Keratinocyte (primary cell): ENCODE data around the gene TICRR. TPM values are rescaled to one million over a fixed set of nuclear protein-coding genes. Genes with fewer than 3 reads are reported as not detected.
A peak's percentile ranks its signal among the peaks of the same experiment; 100 is the strongest.

Source experiments
- DNase-seq: peaks from one replicate; pipeline ENCODE4 v3.0.0-alpha.2; 2011; ENCODE audit warnings: low read depth, missing footprints, low spot score
- FAIRE-seq: peaks from 2 replicates; lab custom pipeline; 2011; peaks lifted over from hg19 to GRCh38; lab: Jason Lieb, UNC
- H2AFZ ChIP-seq: 2 replicates; pipeline ENCODE4 v1.6.0; 2012; ENCODE audit warnings: low read length, control low read depth, inconsistent platforms; ENCODE audit not compliant: control insufficient read depth
- H3K27ac ChIP-seq: 2 replicates; pipeline ENCODE4 v1.5.1; 2011; ENCODE audit warnings: low read length; ENCODE audit not compliant: control insufficient read depth, insufficient read depth
- H3K27me3 ChIP-seq: 3 replicates; pipeline ENCODE4 v1.6.0; 2011; ENCODE audit warnings: low read length; ENCODE audit not compliant: control insufficient read depth, insufficient read depth; ENCODE audit errors: extremely low read depth
- H3K36me3 ChIP-seq, 2 experiments: 2 replicates in 1 of 2; 3 replicates in 1 of 2; pipeline ENCODE4 v1.5.1; 2011; ENCODE audit warnings: low read length in 2 of 2, mild to moderate bottlenecking in 1 of 2; ENCODE audit not compliant: control insufficient read depth in 2 of 2, insufficient read depth in 2 of 2; ENCODE audit errors: extremely low read depth in 1 of 2
- H3K4me1 ChIP-seq: 3 replicates; pipeline ENCODE4 v1.5.1; 2011; ENCODE audit warnings: low read length; ENCODE audit not compliant: control insufficient read depth, insufficient read depth; ENCODE audit errors: extremely low read depth
- H3K4me2 ChIP-seq: 3 replicates; pipeline ENCODE4 v1.6.0; 2011; ENCODE audit warnings: low read depth, low read length; ENCODE audit not compliant: control insufficient read depth, insufficient read depth; ENCODE audit errors: extremely low read depth
- H3K4me3 ChIP-seq, 3 experiments: fragments of 200-600 bp in 1 of 3; sonication (generic) in 1 of 3; 2 replicates in 2 of 3; 3 replicates in 1 of 3; pipeline ENCODE4 v1.5.1; 2011 to 2016; ENCODE audit warnings: low read length in 3 of 3, mild to moderate bottlenecking in 3 of 3, control low read depth in 2 of 3, inconsistent platforms in 1 of 3, low read depth in 1 of 3, mixed read lengths in 1 of 3, mixed run types in 1 of 3, moderate library complexity in 1 of 3; ENCODE audit not compliant: control insufficient read depth in 2 of 3, insufficient read depth in 2 of 3; ENCODE audit errors: extremely low read depth in 1 of 3
- H3K79me2 ChIP-seq: 2 replicates; pipeline ENCODE4 v1.6.0; 2012; ENCODE audit warnings: low read length; ENCODE audit not compliant: control insufficient read depth, insufficient read depth
- H3K9ac ChIP-seq: 3 replicates; pipeline ENCODE4 v1.6.0; 2011; ENCODE audit warnings: low read length; ENCODE audit not compliant: control insufficient read depth, insufficient read depth; ENCODE audit errors: extremely low read depth
- H3K9me1 ChIP-seq: 3 replicates; pipeline ENCODE4 v1.6.0; 2011; ENCODE audit warnings: low read length; ENCODE audit not compliant: control insufficient read depth, insufficient read depth; ENCODE audit errors: extremely low read depth
- H3K9me3 ChIP-seq: 2 replicates; pipeline ENCODE4 v1.5.1; 2012; ENCODE audit warnings: low read depth, low read length; ENCODE audit not compliant: control insufficient read depth
- H4K20me1 ChIP-seq: 3 replicates; pipeline ENCODE4 v1.6.0; 2011; ENCODE audit warnings: low read length; ENCODE audit not compliant: control insufficient read depth, insufficient read depth; ENCODE audit errors: extremely low read depth
- EZH2 ChIP-seq: IDR thresholded peaks from one replicate; pipeline ENCODE4 v1.6.1; 2012; ENCODE audit warnings: inconsistent platforms, mild to moderate bottlenecking, low read length, moderate library complexity
- dilution Hi-C: fragments of 300-500 bp; cut with MboI; formaldehyde crosslinking; loops from one replicate; pipeline ENCODE4 v1.7.0; 2020; ENCODE audit warnings: low sequenced_read_pairs; ENCODE audit not compliant: extremely low pct_ligation_motif_present
- polyA plus RNA-seq, 5 experiments: library from polyadenylated mRNA; depleted of rRNA in 3 of 5; stranded (reverse) in 3 of 5; stranded (forward) in 1 of 5; unstranded in 1 of 5; fragments of >200 nt; gene quantifications; 1 replicate in 1 of 5; 2 replicates in 3 of 5; 3 replicates in 1 of 5; pipeline versions ENCODE4 v1.2.1 to v1.2.3, GENCODE V29; 2011 to 2012; ENCODE audit warnings: missing spikeins in 2 of 5, low read depth in 1 of 5, low replicate concordance in 1 of 5
- TF ChIP-seq, protein P1 (sequence below), 3 experiments: IDR thresholded peaks in 1 of 3; conservative IDR thresholded peaks in 1 of 3; optimal IDR thresholded peaks in 1 of 3; 2 replicates in 2 of 3; 3 replicates in 1 of 3; pipeline versions ENCODE3 to v1.5.1; 2011; ENCODE audit warnings: low read length in 3 of 3, mild to moderate bottlenecking in 3 of 3, moderate library complexity in 2 of 3, control low read depth in 1 of 3, inconsistent platforms in 1 of 3; ENCODE audit not compliant: insufficient read depth in 2 of 3; ENCODE audit errors: extremely low read depth in 1 of 3

The TICRR gene
- polyA plus RNA-seq, 1 donor (not counting 4 experiments of a cell fraction or from before 2014, with no cell fraction given), result 2.9 TPM

DNA sequence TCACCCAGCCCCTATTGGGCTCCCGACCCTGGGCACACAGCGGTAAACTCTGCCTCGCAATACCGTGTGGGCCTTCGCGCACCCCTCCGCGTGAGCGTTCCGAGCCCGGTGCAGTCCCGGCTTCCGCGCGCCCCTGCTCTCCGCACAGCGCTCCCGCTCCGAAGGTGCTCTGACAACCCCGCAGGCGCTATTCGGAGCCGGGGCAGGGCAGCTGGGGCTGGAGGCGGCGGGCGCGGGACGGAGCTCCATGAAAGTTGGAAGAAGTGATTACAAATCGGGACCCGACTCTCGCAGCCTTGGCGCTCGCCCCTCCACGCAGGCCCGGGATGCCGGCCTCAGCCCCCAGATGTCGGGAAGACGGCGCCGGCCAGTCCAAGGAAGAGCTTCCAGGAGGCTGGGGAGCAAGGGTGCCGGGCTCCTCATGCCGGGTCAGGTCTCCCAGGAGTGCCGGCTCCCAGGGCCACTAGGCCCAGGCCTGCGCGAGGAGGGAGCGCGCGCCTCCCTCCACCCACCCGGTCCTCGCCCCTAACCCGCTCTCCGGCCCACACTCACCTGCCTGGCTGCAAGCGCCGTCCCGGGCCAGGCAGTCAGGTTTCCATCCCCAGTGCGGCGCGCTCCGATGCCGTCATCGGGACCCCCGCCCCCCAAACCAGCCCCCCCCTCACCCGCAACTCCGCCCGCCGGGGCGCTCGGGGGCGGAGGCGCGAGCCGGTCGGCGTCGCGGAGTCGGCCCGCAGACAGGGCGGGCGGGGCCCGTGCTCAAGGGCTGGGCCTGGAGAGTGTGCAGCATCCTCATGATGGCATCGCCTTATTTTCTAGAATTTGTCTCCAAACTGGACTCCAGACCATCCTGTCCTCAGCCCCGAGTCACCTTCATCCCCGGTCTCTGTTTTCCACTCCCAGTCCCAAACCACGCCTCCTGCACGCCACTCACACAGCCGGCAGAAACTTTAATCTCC lies 79.9 kb downstream of the TICRR start, which contains the start of gene KIF7:
KIF7 (minus strand) TSS at position 621 of the 959 bp plus-strand sequence. CDS start 2,537 bp downstream, outside the sequence.
- H3K4me1 ChIP-seq, result peaks cover 3% of the 10 kb centered on the region
- no peak within 1 kb of the TSS for H3K27ac ChIP-seq
- peaks cover 6% of the 10 kb centered on the region for H3K27me3 ChIP-seq
- dilution Hi-C loops, result no loop called here
- TF ChIP-seq EZH2, result peak; percentile 51
- TF ChIP-seq, protein P1, sequence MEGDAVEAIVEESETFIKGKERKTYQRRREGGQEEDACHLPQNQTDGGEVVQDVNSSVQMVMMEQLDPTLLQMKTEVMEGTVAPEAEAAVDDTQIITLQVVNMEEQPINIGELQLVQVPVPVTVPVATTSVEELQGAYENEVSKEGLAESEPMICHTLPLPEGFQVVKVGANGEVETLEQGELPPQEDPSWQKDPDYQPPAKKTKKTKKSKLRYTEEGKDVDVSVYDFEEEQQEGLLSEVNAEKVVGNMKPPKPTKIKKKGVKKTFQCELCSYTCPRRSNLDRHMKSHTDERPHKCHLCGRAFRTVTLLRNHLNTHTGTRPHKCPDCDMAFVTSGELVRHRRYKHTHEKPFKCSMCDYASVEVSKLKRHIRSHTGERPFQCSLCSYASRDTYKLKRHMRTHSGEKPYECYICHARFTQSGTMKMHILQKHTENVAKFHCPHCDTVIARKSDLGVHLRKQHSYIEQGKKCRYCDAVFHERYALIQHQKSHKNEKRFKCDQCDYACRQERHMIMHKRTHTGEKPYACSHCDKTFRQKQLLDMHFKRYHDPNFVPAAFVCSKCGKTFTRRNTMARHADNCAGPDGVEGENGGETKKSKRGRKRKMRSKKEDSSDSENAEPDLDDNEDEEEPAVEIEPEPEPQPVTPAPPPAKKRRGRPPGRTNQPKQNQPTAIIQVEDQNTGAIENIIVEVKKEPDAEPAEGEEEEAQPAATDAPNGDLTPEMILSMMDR (optimal IDR thresholded peaks at IDR 0.05 in 1 of 3, IDR thresholded peaks at IDR 0.05 in 1 of 3, conservative IDR thresholded peaks at IDR 0.05 in 1 of 3; ENCODE audit: extremely low read depth in 1 of 3, insufficient read depth in 2 of 3, low read length in 3 of 3), result no peak
- FAIRE-seq, result no peak
- peak within 1 kb of the TSS; percentile 65 for H2AFZ ChIP-seq
- H4K20me1 ChIP-seq, result no peaks in the 10 kb centered on the region
- no peaks in the 10 kb centered on the region for H3K36me3 ChIP-seq
- H3K9ac ChIP-seq, result peak within 1 kb of the TSS; percentile 45
- peak within 1 kb of the TSS; percentile 49 to 65 (median 53) for H3K4me3 ChIP-seq
- H3K4me2 ChIP-seq, result peak within 1 kb of the TSS; percentile 79
- H3K9me1 ChIP-seq, result no peaks in the 10 kb centered on the region
- H3K79me2 ChIP-seq, result no peaks in the 10 kb centered on the region
- no peaks in the 10 kb centered on the region for H3K9me3 ChIP-seq
- DNase-seq, result no peak

DNA sequence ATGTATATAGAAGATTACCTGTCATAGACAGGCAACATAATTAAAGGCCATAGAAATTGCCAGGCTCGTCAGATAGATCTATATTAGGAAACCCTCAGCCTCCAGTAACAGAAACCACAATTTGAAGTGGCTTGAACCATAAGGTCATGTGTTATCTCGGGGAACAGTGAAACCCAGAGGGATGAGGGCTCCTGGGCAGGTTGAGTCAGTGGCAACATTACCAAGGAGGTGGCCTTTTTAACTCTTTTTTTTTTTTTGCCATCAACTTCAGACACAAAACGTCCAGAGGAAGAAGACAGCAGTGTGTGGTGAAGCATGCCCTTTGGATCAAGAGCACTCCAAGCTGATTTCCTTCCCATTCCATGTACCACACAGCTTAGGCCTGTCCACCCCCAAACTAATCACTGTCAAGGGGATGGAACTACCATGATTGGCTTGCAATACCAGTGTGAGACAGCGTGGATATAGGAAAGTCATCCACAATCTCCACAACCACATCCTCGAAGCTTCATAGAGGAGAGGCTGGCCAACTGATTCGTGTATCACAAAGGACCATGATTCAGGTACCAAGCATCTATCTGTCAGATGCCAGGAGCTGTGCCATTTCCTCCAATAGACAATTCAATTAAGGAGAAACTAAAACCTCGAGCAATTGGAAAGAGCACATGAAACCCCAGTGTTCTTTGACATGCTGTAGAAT lies 81.0 kb downstream of the TICRR start:
- H3K9me1 ChIP-seq, result no peaks in the 10 kb centered on the region
- dilution Hi-C loops, result no loop called here
- H3K27ac ChIP-seq, result no peak overlapping the region
- H3K9me3 ChIP-seq, result no peaks in the 10 kb centered on the region
- H3K79me2 ChIP-seq, result no peaks in the 10 kb centered on the region
- peaks cover 3% of the 10 kb centered on the region for H3K4me1 ChIP-seq
- H3K4me2 ChIP-seq, result no peak overlapping the region
- no peaks in the 10 kb centered on the region for H4K20me1 ChIP-seq
- no peak overlapping the region for H3K4me3 ChIP-seq
- TF ChIP-seq, protein P1 (optimal IDR thresholded peaks at IDR 0.05 in 1 of 3, IDR thresholded peaks at IDR 0.05 in 1 of 3, conservative IDR thresholded peaks at IDR 0.05 in 1 of 3; ENCODE audit: extremely low read depth in 1 of 3, insufficient read depth in 2 of 3, low read length in 3 of 3), result no peak
- no peak for TF ChIP-seq EZH2
- peak; percentile 72 for FAIRE-seq
- DNase-seq, result no peak
- H3K36me3 ChIP-seq, result no peaks in the 10 kb centered on the region
- H3K9ac ChIP-seq, result no peak overlapping the region
- H2AFZ ChIP-seq, result no peak overlapping the region
- peaks cover 6% of the 10 kb centered on the region for H3K27me3 ChIP-seq
